MG63 (cell line): ENCODE measurements around the gene CCNL2. TPM values are rescaled to one million over a fixed set of nuclear protein-coding genes. Genes with fewer than 3 reads are reported as not detected.
"Not testable (repeated sequence)": the region's sequence is repeated elsewhere in the genome, so short reads cannot be mapped to it uniquely, and the experiment has no call there.

Source experiments
- DNase-seq: peaks from one replicate; pipeline ENCODE4 v3.0.0-alpha.2; 2020
- H3K27me3 ChIP-seq: fragments of 250-450 bp; sonication (Bioruptor Pico); 2 replicates; pipeline ENCODE4 v1.5.1; 2020; ENCODE audit warnings: mild to moderate bottlenecking, moderate library complexity
- H3K36me3 ChIP-seq: fragments of 250-450 bp; sonication (Bioruptor Pico); 2 replicates; pipeline ENCODE4 v1.5.1; 2020; ENCODE audit warnings: mild to moderate bottlenecking, moderate library complexity
- H3K4me3 ChIP-seq: fragments of 250-450 bp; sonication (Bioruptor Pico); 2 replicates; pipeline ENCODE4 v1.5.1; 2020; ENCODE audit warnings: mild to moderate bottlenecking, moderate library complexity
- H3K9me3 ChIP-seq: fragments of 250-450 bp; sonication (Bioruptor Pico); 2 replicates; pipeline ENCODE4 v1.5.1; 2020; ENCODE audit warnings: mild to moderate bottlenecking, moderate library complexity
- total RNA-seq: library from RNA; depleted of rRNA; stranded (reverse); fragments of >200 nt; shearing (Covaris generic); gene quantifications from 2 replicates; pipeline ENCODE4 v1.2.3, GENCODE V29; 2014; ENCODE audit warnings: low replicate concordance; rRNA removed

Gene CCNL2
- total RNA-seq = 45.1 and 47.9 TPM in 2 replicates

GRCh38 chr1:1399187-1399871 is at the start of gene CCNL2:
Gene CCNL2 (minus strand): TSS chr1:1399335. CDS start chr1:1399306, 29 bp downstream.
- H3K9me3 ChIP-seq = no peaks in the 10 kb centered on the region
- H3K36me3 ChIP-seq = peaks cover 81% of the 10 kb centered on the region
- H3K27me3 ChIP-seq = no peaks in the 10 kb centered on the region
- H3K4me3 ChIP-seq = peak within 1 kb of the TSS; percentile 93
- peak; percentile 99 for DNase-seq

- DNase-seq, H3K36me3 ChIP-seq, H3K9me3 ChIP-seq, H3K4me3 ChIP-seq, H3K27me3 ChIP-seq: not testable (repeated sequence)
Observed at GRCh38 chr1:1446631-1447030, 47.5 kb upstream of the CCNL2 start.

GRCh38 chr1:1442069-1442770 is 43.1 kb upstream of the CCNL2 start:
- Histone ChIP-seq H3K27me3 (no peaks in the 10 kb centered on the region), H3K9me3 (no peaks in the 10 kb centered on the region), H3K4me3 (no peak overlapping the region), H3K36me3 (no peaks in the 10 kb centered on the region)
- no peak for DNase-seq

- peak; percentile 44 for DNase-seq
- H3K9me3 ChIP-seq = no peaks in the 10 kb centered on the region
- no peaks in the 10 kb centered on the region for H3K27me3 ChIP-seq
- H3K4me3 ChIP-seq = no peak overlapping the region
- no peaks in the 10 kb centered on the region for H3K36me3 ChIP-seq
Observed at GRCh38 chr1:1441002-1441888, 42.1 kb upstream of the CCNL2 start.

GRCh38 chr1:1440262-1441001 is 41.3 kb upstream of the CCNL2 start:
- Histone ChIP-seq H3K4me3 (no peak overlapping the region), H3K36me3 (no peaks in the 10 kb centered on the region), H3K9me3 (no peaks in the 10 kb centered on the region), H3K27me3 (no peaks in the 10 kb centered on the region)
- DNase-seq = no peak

- Histone ChIP-seq H3K27me3 (no peaks in the 10 kb centered on the region), H3K4me3 (no peak overlapping the region)
- DNase-seq = no peak
Observed at GRCh38 chr1:1439546-1440261, 40.6 kb upstream of the CCNL2 start.

GRCh38 chr1:1438531-1439381 is 39.6 kb upstream of the CCNL2 start:
- Histone ChIP-seq H3K36me3 (no peaks in the 10 kb centered on the region), H3K9me3 (no peaks in the 10 kb centered on the region), H3K27me3 (no peaks in the 10 kb centered on the region), H3K4me3 (no peak overlapping the region)
- no peak for DNase-seq

More at GRCh38 chr1:1439546-1440261, 40.6 kb upstream of the CCNL2 start:
- no peaks in the 10 kb centered on the region for H3K9me3 ChIP-seq
- no peaks in the 10 kb centered on the region for H3K36me3 ChIP-seq

GRCh38 chr1:1437904-1438376 is 38.8 kb upstream of the CCNL2 start:
- no peak overlapping the region for H3K4me3 ChIP-seq
- no peaks in the 10 kb centered on the region for H3K27me3 ChIP-seq
- no peak for DNase-seq
- no peaks in the 10 kb centered on the region for H3K36me3 ChIP-seq
- H3K9me3 ChIP-seq = no peaks in the 10 kb centered on the region

- Histone ChIP-seq H3K27me3 (no peaks in the 10 kb centered on the region), H3K36me3 (no peaks in the 10 kb centered on the region), H3K4me3 (no peak overlapping the region), H3K9me3 (no peaks in the 10 kb centered on the region)
- no peak for DNase-seq
Observed at GRCh38 chr1:1437033-1437903, 38.1 kb upstream of the CCNL2 start.

- Histone ChIP-seq H3K36me3 (no peaks in the 10 kb centered on the region), H3K9me3 (no peaks in the 10 kb centered on the region), H3K4me3 (no peak overlapping the region), H3K27me3 (no peaks in the 10 kb centered on the region)
- no peak for DNase-seq
Observed at GRCh38 chr1:1436630-1437032, 37.5 kb upstream of the CCNL2 start.

- DNase-seq = no peak
- no peaks in the 10 kb centered on the region for H3K27me3 ChIP-seq
- peak overlapping the region; percentile 23; the same call in 1 of the 2 replicates for H3K4me3 ChIP-seq
- no peaks in the 10 kb centered on the region for H3K9me3 ChIP-seq
- H3K36me3 ChIP-seq = no peaks in the 10 kb centered on the region
Observed at GRCh38 chr1:1435911-1436629, 36.9 kb upstream of the CCNL2 start.

- Histone ChIP-seq H3K27me3 (no peaks in the 10 kb centered on the region), H3K9me3 (no peaks in the 10 kb centered on the region), H3K36me3 (no peaks in the 10 kb centered on the region), H3K4me3 (peak within 1 kb of the TSS; percentile 23; the same call in 1 of the 2 replicates)
- peak; percentile 66 for DNase-seq
Observed at GRCh38 chr1:1435106-1435903, 36.2 kb upstream of the CCNL2 start, which contains the start of gene VWA1. Gene VWA1 (plus strand): TSS chr1:1435690. CDS start chr1:1435749, 59 bp downstream.

- Histone ChIP-seq H3K9me3 (no peaks in the 10 kb centered on the region), H3K36me3 (no peaks in the 10 kb centered on the region), H3K4me3 (no peak overlapping the region), H3K27me3 (no peaks in the 10 kb centered on the region)
- no peak for DNase-seq
Observed at GRCh38 chr1:1434824-1435105, 35.6 kb upstream of the CCNL2 start.
